Motor neuron (in vitro differentiated cells): ENCODE measurements around the gene TAF4. TPM values are rescaled to one million over a fixed set of nuclear protein-coding genes. Genes with fewer than 3 reads are reported as not detected.

Experiments
- ATAC-seq, 8 experiments: fragments of 200-7000 bp; cut with Tn5 transposase; replicated peaks in 6 of 8; 2 replicates each; pipeline ENCODE4 v1.8.0; 2021; ENCODE audit warnings: mild to moderate bottlenecking in 8 of 8, moderate library complexity in 8 of 8
- H3K27ac ChIP-seq, 2 donors: fragments of 250-450 bp; sonication (Bioruptor Pico); 2 replicates each; pipeline ENCODE4 v1.9.0; 2021; ENCODE audit warnings: antibody characterized with exemption in 2 of 2, mild to moderate bottlenecking in 2 of 2, moderate library complexity in 1 of 2
- H3K4me1 ChIP-seq, 2 donors: fragments of 250-450 bp; sonication (Bioruptor Pico); replicated peaks in 1 of 2; 2 replicates each; pipeline ENCODE4 v1.6.1; 2021; ENCODE audit warnings: antibody characterized with exemption in 2 of 2, mild to moderate bottlenecking in 2 of 2, moderate library complexity in 1 of 2
- H3K4me3 ChIP-seq, 5 donors: fragments of 250-450 bp; sonication (Bioruptor Pico); 2 replicates each; pipeline ENCODE4 v1.9.0; 2021; ENCODE audit warnings: antibody characterized with exemption in 5 of 5, mild to moderate bottlenecking in 5 of 5, moderate library complexity in 4 of 5
- WGBS, 10 experiments: fragments of 450-650 bp; shearing (Covaris generic); methylation state at CpG; one replicate each; pipeline ENCODE4 v1.0.0; 2022; 5-methylcytosine and 5-hydroxymethylcytosine counted together
- in situ Hi-C, 9 experiments: fragments of 400-800 bp; cut with MboI; loops; one replicate each; pipeline ENCODE4 v1.15.0; 2021; ENCODE audit warnings: low sequenced_read_pairs in 9 of 9, low pct_unique_long_range_greater_than_20kb in 2 of 9; ENCODE audit not compliant: unreplicated experiment in 9 of 9
- total RNA-seq, 8 experiments: library from RNA; unstranded; fragments of 300-600 nt; gene quantifications; 2 replicates each; pipeline versions ENCODE4 v1.2.3 to v1.2.4, GENCODE V29; 2022

The TAF4 gene, protein sequence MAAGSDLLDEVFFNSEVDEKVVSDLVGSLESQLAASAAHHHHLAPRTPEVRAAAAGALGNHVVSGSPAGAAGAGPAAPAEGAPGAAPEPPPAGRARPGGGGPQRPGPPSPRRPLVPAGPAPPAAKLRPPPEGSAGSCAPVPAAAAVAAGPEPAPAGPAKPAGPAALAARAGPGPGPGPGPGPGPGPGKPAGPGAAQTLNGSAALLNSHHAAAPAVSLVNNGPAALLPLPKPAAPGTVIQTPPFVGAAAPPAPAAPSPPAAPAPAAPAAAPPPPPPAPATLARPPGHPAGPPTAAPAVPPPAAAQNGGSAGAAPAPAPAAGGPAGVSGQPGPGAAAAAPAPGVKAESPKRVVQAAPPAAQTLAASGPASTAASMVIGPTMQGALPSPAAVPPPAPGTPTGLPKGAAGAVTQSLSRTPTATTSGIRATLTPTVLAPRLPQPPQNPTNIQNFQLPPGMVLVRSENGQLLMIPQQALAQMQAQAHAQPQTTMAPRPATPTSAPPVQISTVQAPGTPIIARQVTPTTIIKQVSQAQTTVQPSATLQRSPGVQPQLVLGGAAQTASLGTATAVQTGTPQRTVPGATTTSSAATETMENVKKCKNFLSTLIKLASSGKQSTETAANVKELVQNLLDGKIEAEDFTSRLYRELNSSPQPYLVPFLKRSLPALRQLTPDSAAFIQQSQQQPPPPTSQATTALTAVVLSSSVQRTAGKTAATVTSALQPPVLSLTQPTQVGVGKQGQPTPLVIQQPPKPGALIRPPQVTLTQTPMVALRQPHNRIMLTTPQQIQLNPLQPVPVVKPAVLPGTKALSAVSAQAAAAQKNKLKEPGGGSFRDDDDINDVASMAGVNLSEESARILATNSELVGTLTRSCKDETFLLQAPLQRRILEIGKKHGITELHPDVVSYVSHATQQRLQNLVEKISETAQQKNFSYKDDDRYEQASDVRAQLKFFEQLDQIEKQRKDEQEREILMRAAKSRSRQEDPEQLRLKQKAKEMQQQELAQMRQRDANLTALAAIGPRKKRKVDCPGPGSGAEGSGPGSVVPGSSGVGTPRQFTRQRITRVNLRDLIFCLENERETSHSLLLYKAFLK
- 10 to 100 TPM in 2 of 8 experiments, 1 to 10 TPM in 6; 3.6 to 15.1 (median 7.1) TPM for total RNA-seq

DNA sequence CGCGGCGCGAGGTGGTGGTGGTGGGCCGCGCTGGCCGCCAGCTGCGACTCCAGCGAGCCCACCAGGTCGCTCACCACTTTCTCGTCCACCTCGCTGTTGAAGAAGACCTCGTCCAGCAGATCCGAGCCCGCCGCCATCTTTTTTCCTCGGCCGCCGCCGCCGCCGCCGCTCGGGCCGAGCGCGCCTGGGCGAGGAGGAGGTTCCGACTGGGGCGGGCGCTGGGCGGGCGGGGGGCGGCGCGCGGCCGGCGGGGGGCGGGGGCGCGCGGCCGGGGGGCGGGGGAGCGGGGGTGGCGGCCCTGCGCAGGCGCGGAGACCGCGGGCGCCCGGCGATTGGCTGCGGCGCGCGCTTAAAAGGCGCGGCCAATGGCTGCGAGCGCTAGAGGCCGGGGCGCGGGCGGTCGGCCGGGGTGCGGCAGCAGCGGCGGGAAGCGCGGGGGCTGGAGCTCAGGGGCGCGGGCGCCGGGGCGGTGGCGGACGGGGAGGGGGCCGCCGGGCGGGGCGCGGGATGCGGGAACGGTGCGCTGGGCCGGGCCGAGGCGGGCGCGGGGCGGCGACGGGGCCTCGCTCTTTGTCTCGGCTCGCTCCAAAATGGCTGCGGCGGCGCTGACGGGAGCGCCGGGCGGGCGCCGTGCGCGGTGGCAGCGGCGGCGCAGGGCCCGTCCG lies at the start of gene TAF4:
TSS of gene TAF4 (minus strand) at position 208 of the 665 bp plus-strand sequence. CDS start at position 137, 71 bp downstream.
- WGBS, 10 experiments = no CpG with 5 or more reads among the region's 116 CpGs
- H3K4me1 ChIP-seq = peaks cover 28 to 31% of the 10 kb centered on the region in 2 donors
- peak; percentile 70 to 83 (median 76) for ATAC-seq
- peak within 1 kb of the TSS; percentile 97 to 99 for H3K27ac ChIP-seq
- H3K4me3 ChIP-seq = peak within 1 kb of the TSS; percentile 72 to 89 (median 75)
- in situ Hi-C loops = no loop called here

GRCh38 chr20:62114894-62115293 lies 49.2 kb upstream of the TAF4 start:
- no peak overlapping the region for H3K27ac ChIP-seq
- no peak overlapping the region for H3K4me3 ChIP-seq
- in situ Hi-C loops = no loop called here
- no peak for ATAC-seq
- WGBS, 10 experiments = 19 to 83% (median 52%) methylated on average over 1 to 6 of the region's 8 CpGs; no CpG with 5 or more reads in 3 of the 10 experiments
- peaks cover 7 to 15% of the 10 kb centered on the region in 2 donors for H3K4me1 ChIP-seq

DNA sequence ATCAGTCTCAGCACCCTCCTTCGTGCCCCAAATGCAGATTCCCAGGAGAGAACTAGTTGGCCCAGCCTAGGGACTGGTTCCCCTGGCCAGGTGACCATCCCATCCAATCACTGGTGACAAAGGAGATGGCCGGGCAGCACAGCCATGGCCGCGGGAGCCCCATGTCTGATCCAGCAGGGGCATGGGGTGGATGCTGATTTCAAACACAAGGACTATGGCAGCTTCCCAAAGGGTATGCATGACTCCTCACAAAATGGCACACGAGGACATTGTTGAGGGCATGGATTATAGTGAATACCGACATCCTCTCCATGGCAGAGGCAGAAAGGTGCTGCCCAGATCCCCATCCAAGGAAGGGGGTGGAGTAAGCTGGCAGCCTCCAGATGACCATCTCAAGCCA lies 46.7 kb upstream of the TAF4 start:
- in situ Hi-C loops = no loop called here
- H3K4me3 ChIP-seq = no peak overlapping the region
- no peak for ATAC-seq
- no peak overlapping the region for H3K27ac ChIP-seq
- peaks cover 3 to 6% of the 10 kb centered on the region in 2 donors for H3K4me1 ChIP-seq
- 0 to 100% (median 60%) methylated on average over 1 to 6 of the region's 6 CpGs; no CpG with 5 or more reads in 4 of the 10 experiments for whole genome bisulfite sequencing, 10 experiments

GRCh38 chr20:62111148-62111547 lies 45.5 kb upstream of the TAF4 start:
- WGBS, 10 experiments = 75 to 100% (median 95%) methylated on average over 1 to 6 of the region's 6 CpGs; no CpG with 5 or more reads in 1 of the 10 experiments
- Histone ChIP-seq H3K4me1 (no peaks in the 10 kb centered on the region), H3K27ac (no peak overlapping the region), H3K4me3 (no peak overlapping the region)
- no peak for ATAC-seq
- in situ Hi-C loops = no loop called here

GRCh38 chr20:62105592-62105991 lies 39.9 kb upstream of the TAF4 start:
- 38 to 100% (median 76%) methylated on average over 1 to 5 of the region's 5 CpGs; no CpG with 5 or more reads in 2 of the 10 experiments for WGBS, 10 experiments
- H3K27ac ChIP-seq = no peak overlapping the region
- in situ Hi-C loops = no loop called here
- H3K4me3 ChIP-seq = no peak overlapping the region
- no peak for ATAC-seq
- H3K4me1 ChIP-seq = no peaks in the 10 kb centered on the region

DNA sequence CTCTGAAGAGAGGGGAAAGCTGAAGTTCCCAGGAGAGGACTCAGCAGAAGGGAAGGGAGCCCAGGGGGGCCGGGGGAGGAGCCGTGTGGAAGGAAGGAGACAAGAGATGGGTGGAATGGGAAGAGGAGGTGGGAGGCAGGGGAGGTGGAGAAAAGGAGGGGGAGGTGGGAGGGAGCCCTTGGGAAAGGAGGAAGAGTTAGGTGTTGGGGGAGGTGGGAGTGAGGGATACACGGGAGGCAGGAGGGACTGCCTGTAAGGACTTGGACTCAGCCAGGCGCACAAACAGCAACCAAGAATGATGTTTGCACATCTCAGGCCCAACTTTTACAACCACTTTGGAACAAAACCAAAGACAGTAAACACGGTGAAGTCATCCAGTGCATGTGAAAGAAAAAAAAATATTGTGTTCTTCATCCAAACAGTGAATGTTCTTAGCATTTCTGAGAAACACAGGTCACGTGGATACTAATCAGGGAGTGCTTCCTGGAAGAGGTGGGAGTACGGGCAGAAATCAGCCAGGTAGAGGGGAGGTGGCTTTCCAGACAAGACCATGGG lies 39.2 kb upstream of the TAF4 start:
- ATAC-seq = peak in 1 of 8 experiments; percentile 68
- H3K4me1 ChIP-seq = no peaks in the 10 kb centered on the region
- no peak overlapping the region for H3K27ac ChIP-seq
- in situ Hi-C loops = no loop called here
- 0 to 80% (median 60%) methylated on average over 1 to 3 of the region's 7 CpGs; no CpG with 5 or more reads in 3 of the 10 experiments for WGBS, 10 experiments
- H3K4me3 ChIP-seq = no peak overlapping the region

GRCh38 chr20:62104234-62104789 lies 38.6 kb upstream of the TAF4 start:
- H3K4me1 ChIP-seq = no peaks in the 10 kb centered on the region
- H3K27ac ChIP-seq = no peak overlapping the region
- no peak for ATAC-seq
- in situ Hi-C loops = no loop called here
- WGBS, 10 experiments = 50% methylated on average over 1 of the region's 15 CpGs; no CpG with 5 or more reads in 9 of the 10 experiments
- no peak overlapping the region for H3K4me3 ChIP-seq

GRCh38 chr20:62103508-62104233 lies 38.0 kb upstream of the TAF4 start:
- WGBS, 10 experiments = 24 to 100% (median 79%) methylated on average over 3 to 4 of the region's 21 CpGs; no CpG with 5 or more reads in 5 of the 10 experiments
- in situ Hi-C loops = no loop called here
- no peak for ATAC-seq

DNA sequence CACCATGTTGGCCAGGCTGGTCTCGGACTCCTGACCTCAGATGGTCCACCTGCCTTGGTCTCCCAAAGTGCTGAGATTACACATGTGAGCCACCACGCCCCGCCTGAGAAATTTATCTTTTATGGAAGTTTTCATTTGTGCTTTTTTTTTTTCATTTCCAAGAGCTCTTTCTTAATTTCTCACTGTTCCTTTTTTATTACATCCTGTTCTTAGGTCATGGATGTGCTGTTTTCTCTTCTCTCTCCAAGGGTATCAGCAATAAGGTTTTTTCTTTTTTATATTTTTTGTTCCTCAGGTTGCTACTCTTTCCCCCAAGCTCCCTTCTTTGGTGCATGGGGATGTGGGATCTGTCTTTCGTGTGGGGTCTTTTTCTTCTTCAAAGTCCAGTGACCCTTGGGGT lies 35.4 kb upstream of the TAF4 start:
- Histone ChIP-seq H3K4me3 (no peak overlapping the region), H3K4me1 (no peaks in the 10 kb centered on the region), H3K27ac (no peak overlapping the region)
- ATAC-seq = no peak
- in situ Hi-C loops = no loop called here
- WGBS, 10 experiments = 5 to 77% (median 61%) methylated on average over 2 to 4 of the region's 4 CpGs; no CpG with 5 or more reads in 1 of the 10 experiments

More at GRCh38 chr20:62103508-62104233, 38.0 kb upstream of the TAF4 start:
- Histone ChIP-seq H3K4me1 (no peaks in the 10 kb centered on the region), H3K27ac (no peak overlapping the region), H3K4me3 (no peak overlapping the region)

- peak in 2 of 8 experiments; percentile 20 to 26 for ATAC-seq
- in situ Hi-C loops = no loop called here
- Histone ChIP-seq H3K4me3 (no peak overlapping the region), H3K4me1 (no peaks in the 10 kb centered on the region), H3K27ac (no peak overlapping the region)
- WGBS, 10 experiments = 60 to 97% (median 95%) methylated on average over 2 to 6 of the region's 16 CpGs; no CpG with 5 or more reads in 6 of the 10 experiments
Observed at GRCh38 chr20:62097881-62098407, 32.3 kb upstream of the TAF4 start.
